PC-3 (cell line): ENCODE results near the gene PDE9A.

Source experiments
- CTCF ChIP-seq: fragments of 300-600 bp; sonication (generic); conservative IDR thresholded peaks from 2 replicates; pipeline ENCODE4 v1.5.1; 2017; ENCODE audit warnings: antibody characterized with exemption, low read depth, mild to moderate bottlenecking, low read length
- EZH2 ChIP-seq: fragments of 300-600 bp; sonication (generic); IDR thresholded peaks from one replicate; pipeline ENCODE4 v1.6.1; 2017; ENCODE audit warnings: antibody characterized with exemption, mild to moderate bottlenecking, low read length; ENCODE audit not compliant: unreplicated experiment

DNA sequence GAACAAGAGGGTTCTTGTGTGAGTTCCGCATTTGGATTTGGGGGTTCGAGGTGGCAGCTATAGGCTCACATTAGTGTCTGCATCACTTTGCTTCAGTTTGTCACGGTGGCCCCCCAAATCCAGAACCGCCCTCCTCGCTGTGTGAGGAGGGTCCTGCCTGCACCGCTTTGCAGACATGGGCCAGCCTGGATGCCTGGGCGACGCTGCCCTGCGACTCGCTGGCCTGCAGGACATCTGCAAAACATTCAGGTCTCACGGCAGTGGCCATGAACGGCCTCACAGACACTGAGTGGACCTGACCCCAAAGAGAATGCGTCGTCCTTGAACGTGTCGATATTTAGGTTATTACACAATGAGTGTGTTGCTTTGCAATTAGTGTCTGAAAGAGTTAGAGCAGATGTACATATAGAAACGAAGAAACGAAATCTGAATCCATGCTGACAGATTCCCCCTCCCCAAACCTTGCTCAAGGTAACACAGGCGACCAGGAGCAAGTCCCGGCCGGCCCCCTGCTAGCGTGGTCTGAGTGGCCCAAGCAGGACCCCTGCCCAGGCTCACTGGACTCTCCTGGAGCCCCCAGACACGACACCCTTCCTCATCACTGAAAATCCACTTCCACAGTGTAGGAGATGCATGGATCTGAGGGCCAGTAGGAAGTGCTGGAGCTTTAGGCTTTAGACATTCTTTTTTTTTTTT lies 20.4 kb downstream of the PDE9A start:
- TF ChIP-seq CTCF (no peak), EZH2 (no peak)
